Measurements from ENCODE around the gene MARCHF10.

The MARCHF10 gene

DNA sequence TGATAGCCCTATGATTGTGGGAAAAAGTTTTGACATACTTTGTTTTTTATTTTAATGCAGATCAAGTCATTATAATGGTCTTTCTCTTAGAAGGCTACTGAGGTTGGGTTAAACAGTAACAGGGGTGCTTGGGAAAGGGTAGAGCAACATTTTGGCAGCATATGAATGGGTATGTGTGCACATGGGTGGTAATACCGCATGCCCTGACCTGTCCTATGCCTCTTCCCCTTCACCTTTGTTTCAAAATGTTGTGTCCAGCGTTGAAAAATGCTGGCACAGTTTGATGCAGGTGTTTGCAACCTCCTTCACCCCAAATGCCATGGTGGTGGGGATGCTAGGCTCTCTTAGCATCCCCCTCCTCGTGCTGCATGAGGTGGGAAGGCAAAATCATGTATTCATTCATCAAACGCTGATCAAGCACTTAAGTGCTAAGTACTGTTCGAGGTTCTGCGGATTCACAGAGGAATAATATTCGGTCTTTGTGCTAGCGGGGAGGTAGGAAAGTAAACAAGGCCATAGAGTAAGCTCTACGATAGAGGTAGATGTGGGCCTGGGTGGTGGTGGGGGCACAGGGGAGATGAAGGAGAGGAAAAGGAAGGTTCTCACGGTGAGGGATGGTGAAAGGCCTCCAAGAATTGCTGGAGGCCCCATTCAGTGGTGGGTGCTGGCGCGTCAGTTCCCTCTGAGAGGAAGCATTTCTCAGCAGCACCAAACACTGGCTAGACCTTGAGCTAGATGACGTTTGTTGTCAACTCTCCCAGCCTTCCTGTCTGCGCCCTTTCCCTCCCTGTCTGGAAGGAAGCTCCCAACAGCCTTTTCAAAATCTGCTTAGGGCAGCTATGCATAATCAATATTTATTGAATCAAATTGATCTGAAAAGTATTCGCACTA lies 13.3 kb upstream of the MARCHF10 start:
- DNase-seq = no peak

GRCh38 chr17:62819511-62820221 lies 11.6 kb upstream of the MARCHF10 start:
- no peak for DNase-seq

- no peak for DNase-seq
Measured at GRCh38 chr17:62818526-62818925, 10.4 kb upstream of the MARCHF10 start.

DNA sequence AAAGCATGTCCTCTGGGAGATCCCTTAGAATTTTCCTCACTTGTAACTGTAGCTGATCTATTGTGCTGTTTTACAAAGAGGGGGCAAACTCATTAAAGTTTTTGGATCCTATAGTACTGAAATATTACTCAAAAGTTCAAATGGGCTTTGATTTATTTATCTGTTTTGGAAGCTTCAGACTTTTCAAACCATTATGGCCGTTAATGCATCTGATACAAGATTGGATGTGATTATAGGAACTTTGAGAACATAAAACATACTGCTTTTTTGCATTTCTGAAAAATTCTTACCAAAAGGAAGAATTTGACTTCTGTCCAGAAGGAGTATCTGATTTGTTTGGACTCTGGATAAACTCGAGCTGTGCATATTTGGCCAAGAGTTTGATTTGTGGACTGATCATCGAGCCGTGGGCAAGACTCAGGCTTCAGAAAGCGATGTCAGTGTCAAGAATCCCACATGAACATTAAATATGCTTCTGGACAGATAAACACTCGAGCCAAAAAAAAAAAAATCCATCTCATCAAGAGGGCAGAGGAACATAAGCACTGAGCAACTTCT lies 8.2 kb upstream of the MARCHF10 start:
- DNase-seq = no peak

GRCh38 chr17:62809656-62810055 lies 1.5 kb upstream of the MARCHF10 start:
- no peak for DNase-seq

DNA sequence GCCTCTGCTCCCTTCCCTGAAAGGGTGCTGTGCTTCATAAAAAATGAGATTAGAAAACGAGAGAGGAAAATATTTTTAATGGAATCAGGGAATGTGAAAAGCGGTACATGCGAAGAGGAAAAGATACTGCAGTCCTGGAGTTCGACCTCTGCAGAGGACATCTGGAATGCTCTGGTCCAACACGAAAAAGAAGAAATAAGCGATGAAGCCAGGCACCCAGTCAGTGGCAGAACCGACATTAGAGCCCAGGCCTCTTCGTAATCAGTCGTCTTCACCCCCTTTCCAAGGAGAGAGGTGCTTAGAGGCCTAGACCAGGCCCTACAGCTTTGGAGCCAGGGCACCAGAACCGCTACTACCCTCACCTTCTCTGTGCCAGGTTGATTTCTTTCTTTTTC lies 459 bp upstream of the MARCHF10 start:
- no peak for DNase-seq

DNA sequence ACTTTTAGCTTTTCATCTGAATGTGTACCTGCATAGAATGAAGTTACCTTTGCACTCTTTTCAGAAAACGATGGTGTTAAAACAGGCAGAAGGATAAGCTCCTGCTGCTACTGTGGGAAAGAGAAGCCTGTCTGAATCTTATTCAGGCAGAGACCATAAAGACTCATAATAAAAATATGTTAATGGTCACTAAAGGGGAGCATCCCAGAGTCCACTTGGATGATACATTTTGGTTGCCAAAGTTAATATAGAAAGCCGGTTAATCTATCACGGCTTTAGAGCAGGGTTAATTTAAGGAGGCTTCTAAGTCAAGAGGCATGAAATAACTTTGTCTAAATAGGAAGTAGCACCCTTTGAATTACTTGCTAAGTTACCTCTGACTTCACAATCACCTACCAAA lies 2.9 kb downstream of the MARCHF10 start:
- no peak for DNase-seq

DNA sequence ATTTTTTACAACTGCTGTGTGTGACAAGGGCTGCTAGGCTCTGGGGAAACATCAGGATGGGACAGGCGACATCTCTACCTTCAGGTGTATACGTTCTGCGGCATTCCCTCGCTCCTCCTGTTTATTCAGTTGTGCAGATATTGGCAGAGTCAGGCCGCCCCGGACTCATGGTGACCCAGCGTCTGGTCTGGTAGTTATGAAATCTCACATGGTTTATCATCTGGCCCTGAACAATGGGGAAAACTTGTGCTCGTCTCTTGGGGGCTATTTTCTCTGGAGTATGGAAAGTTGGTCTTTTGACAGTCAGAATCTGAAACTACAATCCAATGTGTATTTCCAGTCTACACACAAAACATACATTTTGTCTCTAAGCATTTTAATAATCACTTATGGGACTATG lies 3.3 kb downstream of the MARCHF10 start:
- DNase-seq = no peak

DNA sequence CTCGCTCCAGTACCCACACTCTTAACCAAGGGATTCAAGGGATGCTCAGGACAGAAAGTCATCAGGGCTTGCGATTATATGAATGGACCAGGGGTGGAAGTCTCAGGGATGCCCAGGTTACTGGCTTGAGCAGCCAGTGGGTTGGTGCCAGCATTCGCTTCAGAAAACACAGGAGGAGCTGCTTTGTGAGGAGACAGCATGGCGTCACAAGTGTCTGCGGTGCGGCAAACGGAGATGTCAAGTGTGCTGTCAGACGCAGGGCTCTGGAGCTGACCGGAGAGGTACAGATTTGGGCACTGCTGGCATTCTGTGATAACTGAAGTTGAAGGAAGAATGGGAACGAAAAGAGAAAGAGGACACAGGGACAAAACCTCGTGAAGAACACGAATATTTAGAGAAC lies 4.1 kb downstream of the MARCHF10 start:
- no peak for DNase-seq

- no peak for DNase-seq
Measured at GRCh38 chr17:62802561-62803205, 5.4 kb downstream of the MARCHF10 start.

DNA sequence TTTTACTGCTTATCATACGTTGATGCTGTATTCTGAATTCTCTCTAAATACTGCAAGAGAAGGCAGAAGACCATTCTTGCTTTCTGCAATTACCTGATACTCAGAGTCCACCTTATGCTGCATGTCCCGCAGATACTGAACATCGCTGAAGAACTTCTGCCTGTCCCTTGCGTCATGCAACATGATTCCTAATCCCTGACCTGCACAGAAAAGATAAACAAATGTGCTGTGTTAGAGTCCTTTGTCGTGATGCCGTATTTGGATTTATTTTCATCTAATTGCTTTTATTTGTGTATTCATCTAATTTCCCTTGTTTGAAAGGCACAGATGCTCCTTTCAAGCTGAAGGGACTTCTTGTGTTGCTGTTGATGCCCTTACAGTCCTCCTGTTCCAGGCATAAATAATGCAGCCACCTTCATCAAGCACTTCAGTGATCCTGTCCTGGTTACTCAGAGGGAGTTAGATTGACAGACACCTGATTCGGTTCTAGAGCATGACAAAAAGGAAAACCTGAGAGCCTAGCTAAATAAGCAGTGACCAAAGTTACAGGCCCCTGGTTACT lies 6.5 kb downstream of the MARCHF10 start:
- DNase-seq = no peak

- DNase-seq = no peak
Measured at GRCh38 chr17:62800585-62800984, 7.5 kb downstream of the MARCHF10 start.

DNA sequence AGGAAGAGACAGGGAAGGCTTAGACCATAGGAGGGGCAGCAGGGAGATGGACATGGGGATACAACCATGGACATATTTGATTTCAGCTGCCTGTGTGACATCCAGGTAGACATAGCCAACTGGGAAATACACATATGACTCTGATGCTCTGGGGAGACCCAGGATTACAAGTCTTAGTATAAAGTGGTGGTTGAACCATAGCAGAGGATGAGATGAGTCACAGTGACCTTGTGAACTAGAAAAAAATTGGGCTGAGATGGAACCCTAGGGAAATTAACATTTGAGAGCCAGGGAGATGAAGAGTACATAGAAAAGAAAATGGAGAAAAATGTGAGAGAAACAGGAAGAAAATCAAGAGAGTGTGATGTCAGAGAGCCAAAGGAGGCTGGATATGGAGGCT lies 10.2 kb downstream of the MARCHF10 start:
- DNase-seq = no peak

DNA sequence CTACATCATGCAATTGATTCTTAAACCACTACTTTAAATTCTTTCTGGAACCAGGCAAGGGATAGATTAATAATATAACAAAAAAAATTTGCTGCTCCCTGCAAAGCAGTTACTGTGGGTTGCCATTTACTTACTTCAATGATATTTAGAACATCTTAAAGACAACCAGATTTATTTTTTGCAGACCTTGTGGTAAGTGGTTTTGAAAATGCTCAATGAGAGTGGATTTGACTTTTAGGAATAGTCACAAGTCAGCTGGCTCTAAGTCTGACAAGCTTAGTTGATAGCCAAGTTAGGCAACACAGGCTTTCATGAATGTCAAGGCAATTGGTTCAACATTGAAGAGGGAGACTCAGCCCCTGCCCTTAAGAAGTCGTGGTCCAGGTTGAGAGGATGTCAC lies 11.8 kb downstream of the MARCHF10 start:
- DNase-seq = no peak

DNA sequence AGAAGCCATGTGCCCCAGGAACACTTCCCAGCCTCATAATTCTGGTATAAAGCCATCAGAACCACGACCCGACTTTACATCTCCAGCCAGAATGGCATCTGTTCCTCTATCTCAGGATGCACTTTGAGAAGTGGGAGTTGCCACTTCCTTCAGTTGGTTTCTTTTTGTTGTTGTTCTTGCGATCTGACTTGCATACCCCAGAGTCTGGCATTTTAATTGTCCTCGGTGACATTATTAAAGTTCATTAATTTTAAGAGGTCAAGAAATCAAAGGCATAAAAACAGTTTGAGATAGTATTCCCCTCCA lies 13.5 kb downstream of the MARCHF10 start:
- DNase-seq = no peak

DNA sequence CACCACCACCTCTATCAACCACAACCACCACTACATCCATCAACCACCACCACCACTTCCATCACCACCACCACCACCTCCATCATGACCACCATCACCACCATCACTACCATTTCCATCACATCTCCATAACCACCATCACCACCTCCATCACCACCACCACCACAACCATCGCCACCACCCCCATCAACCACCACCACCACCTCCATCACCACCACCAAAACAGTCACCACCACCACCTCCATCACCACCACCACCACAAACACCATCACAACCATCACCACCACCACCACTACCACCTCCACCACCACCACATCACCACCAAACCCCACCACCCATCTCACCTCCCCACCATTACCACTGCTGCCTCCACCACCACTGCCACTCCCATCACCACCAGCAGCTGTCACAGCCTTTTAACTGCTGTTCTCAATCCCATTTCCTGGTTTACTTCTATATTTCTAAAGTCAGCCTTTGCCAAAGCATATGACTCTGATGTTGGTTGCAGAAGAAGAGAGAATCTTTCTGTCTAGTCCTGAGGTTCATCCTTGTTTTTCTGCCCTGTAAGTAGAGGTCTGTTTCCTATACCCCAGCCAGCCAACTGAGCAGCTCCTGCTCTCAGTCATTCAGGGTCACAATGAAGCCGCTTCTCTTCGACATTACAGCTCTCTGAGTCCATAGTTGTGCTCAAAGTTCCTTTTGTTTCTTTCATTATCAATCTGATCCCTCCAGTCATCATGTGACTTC lies 14.0 kb downstream of the MARCHF10 start:
- no peak for DNase-seq

DNA sequence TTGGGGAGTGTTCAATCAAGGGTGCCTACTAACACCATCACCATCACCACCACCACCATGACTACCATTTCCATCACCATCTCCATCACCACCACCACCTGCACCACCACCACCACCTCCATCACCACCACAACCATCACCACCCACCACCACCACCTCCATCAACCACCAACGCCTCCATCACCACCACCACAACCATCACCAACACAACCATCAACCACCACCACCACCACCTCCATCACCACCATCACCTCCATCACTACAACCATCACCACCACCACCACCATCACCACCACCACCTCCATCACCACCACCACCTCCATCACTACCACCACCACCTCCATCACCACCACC lies 15.7 kb downstream of the MARCHF10 start:
- DNase-seq = no peak

GRCh38 chr17:62791767-62792446 lies 16.2 kb downstream of the MARCHF10 start:
- DNase-seq = no peak

- DNase-seq = no peak
Measured at GRCh38 chr17:62791235-62791734, 16.8 kb downstream of the MARCHF10 start.

GRCh38 chr17:62790564-62790986 lies 17.5 kb downstream of the MARCHF10 start:
- DNase-seq = no peak

GRCh38 chr17:62787366-62787765 lies 20.7 kb downstream of the MARCHF10 start:
- DNase-seq = no peak

DNA sequence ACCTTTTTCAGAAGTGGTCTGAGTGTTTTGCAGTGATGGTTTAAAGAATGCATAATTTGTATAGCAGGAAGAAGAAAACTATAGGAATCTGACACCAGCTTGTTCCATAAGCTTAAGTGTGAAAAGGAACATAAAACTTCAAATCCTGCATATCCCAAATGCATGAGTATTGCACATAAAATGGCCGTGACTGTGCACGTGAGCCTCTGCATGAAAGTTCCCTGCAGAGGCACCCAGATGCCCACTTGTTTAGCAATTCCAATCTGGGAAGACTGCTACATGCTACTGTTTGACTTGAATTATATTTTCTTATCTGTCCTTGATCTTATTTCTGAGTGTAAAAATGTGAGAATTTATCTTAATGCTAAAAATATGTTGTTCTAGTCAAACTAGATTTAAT lies 21.5 kb downstream of the MARCHF10 start:
- DNase-seq = no peak

Data from activated CD4-positive, alpha-beta T cell treated with anti-CD3 and anti-CD28 coated beads for 4 hours (primary cell).